ENCODE data around the gene GALNT14. TPM values are rescaled to one million over a fixed set of nuclear protein-coding genes. Genes with fewer than 3 reads are reported as not detected.

The GALNT14 gene
- total and polyA plus RNA-seq, 2 donors (not counting 1 experiment from before 2014, with no cell fraction given) = 3.1 to 6.2 TPM

DNA sequence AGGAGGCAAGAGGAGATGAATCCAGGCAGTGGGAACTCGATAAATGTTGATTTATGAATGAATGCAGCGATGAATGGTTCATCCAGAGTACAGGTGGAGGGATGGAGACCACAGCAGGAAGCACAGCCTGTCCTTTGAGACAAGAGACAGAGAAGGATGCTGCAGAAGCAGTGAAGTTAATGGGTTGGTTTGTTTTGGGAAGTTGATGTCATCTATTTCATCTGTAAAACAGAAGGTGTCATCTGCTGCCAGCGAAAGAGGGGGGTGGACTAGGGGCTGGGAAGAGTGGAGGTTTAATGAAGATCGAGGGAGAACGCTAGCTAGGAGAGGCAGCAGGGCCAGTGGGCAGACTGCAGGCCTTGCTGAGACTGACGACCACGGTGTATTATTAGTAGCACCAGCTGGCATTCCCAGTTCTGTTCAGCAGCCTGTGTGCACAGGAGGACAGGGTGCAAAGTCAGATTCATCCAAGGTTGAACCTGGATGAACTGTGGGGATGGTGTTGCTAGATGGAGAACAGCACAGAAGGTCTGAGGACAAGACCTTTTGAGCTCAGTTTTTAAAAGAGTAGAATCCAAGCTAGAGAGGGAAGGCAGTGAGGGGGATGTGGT, 210.7 kb downstream of the GALNT14 start:
- CTCF ChIA-PET = no interaction called here
- Histone ChIP-seq H3K9me3 (ENCODE audit: control extremely low read depth in 1 of 3, control insufficient read depth in 2 of 3, insufficient read depth in 1 of 3, low read length in 2 of 3) (peaks cover 0 to 4% (median 0%) of the 10 kb centered on the region in 3 donors), H3K27me3 (replicated peaks in 1 of 4; ENCODE audit: control extremely low read depth in 1 of 4, control insufficient read depth in 3 of 4, insufficient read depth in 4 of 4, low read length in 3 of 4) (no peaks in the 10 kb centered on the region), H3K4me2 (replicated peaks; ENCODE audit: low read depth, low read length, poor library complexity, severe bottlenecking) (no peak overlapping the region), H3K9ac (ENCODE audit: low read length) (no peak overlapping the region), H3K27ac (ENCODE audit: low read length in 2 of 2) (no peak overlapping the region), H3K4me3 (ENCODE audit: control extremely low read depth in 1 of 5, extremely low read depth in 1 of 5, insufficient read depth in 1 of 5, low read depth in 2 of 5, low read length in 4 of 5) (no peak overlapping the region), H3K79me2 (ENCODE audit: control insufficient read depth, insufficient read depth, low read length) (no peaks in the 10 kb centered on the region), H2AFZ (ENCODE audit: insufficient read depth, low read depth, low read length, poor library complexity, severe bottlenecking) (no peak overlapping the region), H4K20me1 (ENCODE audit: control insufficient read depth, insufficient read depth, low read length, poor library complexity, severe bottlenecking) (no peaks in the 10 kb centered on the region), H3K4me1 (ENCODE audit: control insufficient read depth in 2 of 2, insufficient read depth in 2 of 2, low read length in 2 of 2) (no peaks in the 10 kb centered on the region), H3K36me3 (replicated peaks in 1 of 2; ENCODE audit: control extremely low read depth in 1 of 2, control insufficient read depth in 1 of 2, extremely low read depth in 1 of 2, insufficient read depth in 2 of 2, low read length in 1 of 2) (no peaks in the 10 kb centered on the region)
- intact Hi-C loops (cut with micrococcal nuclease) = no loop called here
- Mint-ChIP-seq H3K4me1 (no peaks in the 10 kb centered on the region), H3K9me3 (ENCODE audit: insufficient read depth) (no peaks in the 10 kb centered on the region), H3K27me3 (no peaks in the 10 kb centered on the region), H3K27ac (no peak overlapping the region), H3K4me3 (no peak overlapping the region)
- DNase-seq (no peak), ATAC-seq (ENCODE audit: low read depth) (no peak)
- WGBS (ENCODE audit: insufficient coverage) = 92% methylated on average over 7 of the region's 7 CpGs
- TF ChIP-seq EZH2 (IDR thresholded peaks at IDR 0.05; ENCODE audit: borderline replicate concordance, insufficient read depth, low read depth, low read length, poor library complexity, severe bottlenecking) = no peak
- TF ChIP-seq, protein P1, sequence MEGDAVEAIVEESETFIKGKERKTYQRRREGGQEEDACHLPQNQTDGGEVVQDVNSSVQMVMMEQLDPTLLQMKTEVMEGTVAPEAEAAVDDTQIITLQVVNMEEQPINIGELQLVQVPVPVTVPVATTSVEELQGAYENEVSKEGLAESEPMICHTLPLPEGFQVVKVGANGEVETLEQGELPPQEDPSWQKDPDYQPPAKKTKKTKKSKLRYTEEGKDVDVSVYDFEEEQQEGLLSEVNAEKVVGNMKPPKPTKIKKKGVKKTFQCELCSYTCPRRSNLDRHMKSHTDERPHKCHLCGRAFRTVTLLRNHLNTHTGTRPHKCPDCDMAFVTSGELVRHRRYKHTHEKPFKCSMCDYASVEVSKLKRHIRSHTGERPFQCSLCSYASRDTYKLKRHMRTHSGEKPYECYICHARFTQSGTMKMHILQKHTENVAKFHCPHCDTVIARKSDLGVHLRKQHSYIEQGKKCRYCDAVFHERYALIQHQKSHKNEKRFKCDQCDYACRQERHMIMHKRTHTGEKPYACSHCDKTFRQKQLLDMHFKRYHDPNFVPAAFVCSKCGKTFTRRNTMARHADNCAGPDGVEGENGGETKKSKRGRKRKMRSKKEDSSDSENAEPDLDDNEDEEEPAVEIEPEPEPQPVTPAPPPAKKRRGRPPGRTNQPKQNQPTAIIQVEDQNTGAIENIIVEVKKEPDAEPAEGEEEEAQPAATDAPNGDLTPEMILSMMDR (IDR thresholded peaks at IDR 0.05) = no peak
- POLR2A ChIA-PET = no interaction called here

DNA sequence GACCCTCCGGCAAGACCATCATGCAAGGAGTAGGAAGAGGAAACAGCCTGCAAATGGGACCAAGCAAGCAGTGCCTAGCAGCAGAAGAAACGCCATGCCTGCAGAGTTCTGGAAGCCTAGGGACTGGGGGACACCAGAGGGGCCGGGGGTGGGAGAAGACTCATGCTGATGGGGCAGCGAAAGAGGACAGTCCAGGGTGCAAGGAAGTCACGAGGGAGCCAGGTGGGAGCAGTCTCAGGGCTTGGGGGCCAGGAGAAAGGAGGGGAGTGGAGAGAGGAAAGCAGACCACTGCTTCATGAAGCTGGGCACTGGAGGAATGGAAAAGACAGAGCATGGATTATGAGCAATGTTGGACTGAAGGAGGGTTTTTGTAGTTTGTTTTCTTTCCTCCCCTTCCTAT, 211.6 kb downstream of the GALNT14 start:
- CTCF ChIA-PET = interaction anchor here (0.5 kb wide), 1 partner anchor 246 kb away, joined by 3 read pairs; no protein-coding TSS in a partner anchor
- Histone ChIP-seq H3K79me2 (ENCODE audit: control insufficient read depth, insufficient read depth, low read length) (no peaks in the 10 kb centered on the region), H3K27ac (ENCODE audit: low read length in 2 of 2) (no peak overlapping the region), H3K4me3 (ENCODE audit: control extremely low read depth in 1 of 5, extremely low read depth in 1 of 5, insufficient read depth in 1 of 5, low read depth in 2 of 5, low read length in 4 of 5) (no peak overlapping the region), H4K20me1 (ENCODE audit: control insufficient read depth, insufficient read depth, low read length, poor library complexity, severe bottlenecking) (no peaks in the 10 kb centered on the region), H3K4me2 (replicated peaks; ENCODE audit: low read depth, low read length, poor library complexity, severe bottlenecking) (no peak overlapping the region), H3K27me3 (replicated peaks in 1 of 4; ENCODE audit: control extremely low read depth in 1 of 4, control insufficient read depth in 3 of 4, insufficient read depth in 4 of 4, low read length in 3 of 4) (no peaks in the 10 kb centered on the region), H3K9ac (ENCODE audit: low read length) (no peak overlapping the region), H3K4me1 (ENCODE audit: control insufficient read depth in 2 of 2, insufficient read depth in 2 of 2, low read length in 2 of 2) (no peaks in the 10 kb centered on the region), H3K36me3 (replicated peaks in 1 of 2; ENCODE audit: control extremely low read depth in 1 of 2, control insufficient read depth in 1 of 2, extremely low read depth in 1 of 2, insufficient read depth in 2 of 2, low read length in 1 of 2) (no peaks in the 10 kb centered on the region), H3K9me3 (ENCODE audit: control extremely low read depth in 1 of 3, control insufficient read depth in 2 of 3, insufficient read depth in 1 of 3, low read length in 2 of 3) (no peaks in the 10 kb centered on the region), H2AFZ (ENCODE audit: insufficient read depth, low read depth, low read length, poor library complexity, severe bottlenecking) (no peak overlapping the region)
- H3K4me1 Mint-ChIP-seq = no peaks in the 10 kb centered on the region
- intact Hi-C loops (cut with micrococcal nuclease) = no loop called here
- 92% methylated on average over 5 of the region's 5 CpGs for WGBS (ENCODE audit: insufficient coverage)
- POLR2A ChIA-PET = no interaction called here
- no peak overlapping the region for H3K27ac Mint-ChIP-seq
- H3K9me3 Mint-ChIP-seq (ENCODE audit: insufficient read depth) = no peaks in the 10 kb centered on the region
- no peaks in the 10 kb centered on the region for H3K27me3 Mint-ChIP-seq
- no peak overlapping the region for H3K4me3 Mint-ChIP-seq
- TF ChIP-seq, protein P1 (IDR thresholded peaks at IDR 0.05) = no peak
- no peak for TF ChIP-seq EZH2 (IDR thresholded peaks at IDR 0.05; ENCODE audit: borderline replicate concordance, insufficient read depth, low read depth, low read length, poor library complexity, severe bottlenecking)
- DNase-seq = no peak
- no peak for ATAC-seq (ENCODE audit: low read depth)

Measured in B cell (primary cell).